Glomerular visceral epithelial cell (primary cell): ENCODE measurements around the gene MIF4GD.
A peak's percentile ranks its signal among the peaks of the same experiment; 100 is the strongest.
"Not testable (repeated sequence)": the region's sequence is repeated elsewhere in the genome, so short reads cannot be mapped to it uniquely, and the experiment has no call there.

Experiments
- DNase-seq: peaks from one replicate; pipeline ENCODE4 v3.0.0-alpha.2; 2016; ENCODE audit errors: extremely low spot score

Gene MIF4GD

DNA sequence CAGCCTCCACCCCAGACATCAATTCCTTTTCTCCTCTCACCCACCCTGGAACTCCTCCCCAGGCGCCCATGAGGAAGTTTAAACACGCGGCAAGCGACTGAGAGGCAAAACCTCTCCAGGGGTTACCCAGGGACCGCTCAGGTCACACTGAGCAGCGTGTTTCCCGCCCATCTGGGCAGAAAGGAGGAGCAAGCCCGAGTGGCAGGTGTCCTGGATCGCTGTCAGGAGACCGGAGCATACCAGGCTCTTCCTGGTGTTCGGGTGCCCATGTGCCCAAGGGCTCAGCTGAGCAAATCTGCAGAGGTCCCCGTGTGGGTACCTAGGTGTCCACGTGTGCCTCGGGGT, 17.7 kb upstream of the MIF4GD start:
- DNase-seq, result peak; percentile 55

- no peak for DNase-seq
These were observed 17.3 kb upstream of the MIF4GD start for GRCh38 chr17:75288359-75288758.

DNA sequence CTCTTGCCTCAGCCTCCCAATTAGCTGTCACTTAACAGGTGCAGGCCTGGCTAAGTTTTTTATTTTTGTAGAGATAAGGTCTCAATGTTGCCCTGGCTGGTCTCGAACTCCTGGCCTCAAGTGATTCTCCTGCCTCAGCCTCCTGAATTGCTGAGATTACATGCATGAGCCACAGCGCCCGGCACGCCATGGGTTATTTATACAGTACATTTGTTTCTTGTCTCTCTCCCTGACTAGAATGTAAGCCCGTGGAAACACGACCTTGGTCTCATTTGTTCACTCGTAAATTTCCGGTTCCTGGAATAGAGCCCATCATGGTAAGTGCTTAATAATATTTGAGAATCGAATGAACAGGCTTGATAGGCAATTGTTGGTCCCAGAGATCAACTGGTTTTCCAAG, 16.2 kb upstream of the MIF4GD start:
- DNase-seq, result no peak

DNA sequence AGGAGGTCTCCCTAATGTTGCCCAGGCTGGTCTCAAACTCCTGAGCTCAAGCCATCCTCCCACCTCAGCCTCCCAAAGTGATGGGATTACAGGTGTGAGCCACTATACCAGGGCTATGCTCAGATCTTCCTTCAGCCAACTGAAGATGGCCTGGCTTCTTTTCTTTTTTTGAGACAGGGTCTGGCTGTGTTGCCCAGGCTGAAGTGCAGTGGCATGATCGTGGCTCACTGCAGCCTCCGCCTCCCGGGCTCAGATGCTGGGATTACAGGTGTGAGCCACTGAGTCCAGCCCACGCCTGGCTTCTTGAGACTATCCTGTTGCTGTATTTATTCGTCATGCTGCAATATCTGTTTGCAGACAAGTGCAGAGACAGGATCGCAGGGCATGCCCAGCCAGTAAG, 14.1 kb upstream of the MIF4GD start:
- DNase-seq, result no peak

DNA sequence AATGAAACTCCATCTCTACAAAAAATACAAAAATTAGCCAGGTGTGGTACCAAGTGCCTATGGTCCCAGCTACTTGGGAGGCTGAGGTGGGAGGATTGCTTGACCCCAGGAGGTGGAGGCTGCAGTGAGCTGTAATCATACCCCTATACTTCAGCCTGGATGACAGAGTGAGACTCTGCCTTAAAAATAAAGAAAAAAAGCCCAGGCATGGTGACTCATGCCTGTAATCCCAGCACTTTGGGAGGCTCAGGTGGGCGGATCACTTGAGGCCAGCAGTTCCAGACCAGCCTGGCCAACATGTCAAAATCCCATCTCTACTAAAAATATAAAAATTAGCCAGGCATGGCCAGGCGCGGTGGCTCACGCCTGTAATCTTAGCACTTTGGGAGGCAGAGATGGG, 9.2 kb upstream of the MIF4GD start:
- not testable (repeated sequence) for DNase-seq

- no peak for DNase-seq
These were observed 6.6 kb upstream of the MIF4GD start for GRCh38 chr17:75277664-75278071.

DNA sequence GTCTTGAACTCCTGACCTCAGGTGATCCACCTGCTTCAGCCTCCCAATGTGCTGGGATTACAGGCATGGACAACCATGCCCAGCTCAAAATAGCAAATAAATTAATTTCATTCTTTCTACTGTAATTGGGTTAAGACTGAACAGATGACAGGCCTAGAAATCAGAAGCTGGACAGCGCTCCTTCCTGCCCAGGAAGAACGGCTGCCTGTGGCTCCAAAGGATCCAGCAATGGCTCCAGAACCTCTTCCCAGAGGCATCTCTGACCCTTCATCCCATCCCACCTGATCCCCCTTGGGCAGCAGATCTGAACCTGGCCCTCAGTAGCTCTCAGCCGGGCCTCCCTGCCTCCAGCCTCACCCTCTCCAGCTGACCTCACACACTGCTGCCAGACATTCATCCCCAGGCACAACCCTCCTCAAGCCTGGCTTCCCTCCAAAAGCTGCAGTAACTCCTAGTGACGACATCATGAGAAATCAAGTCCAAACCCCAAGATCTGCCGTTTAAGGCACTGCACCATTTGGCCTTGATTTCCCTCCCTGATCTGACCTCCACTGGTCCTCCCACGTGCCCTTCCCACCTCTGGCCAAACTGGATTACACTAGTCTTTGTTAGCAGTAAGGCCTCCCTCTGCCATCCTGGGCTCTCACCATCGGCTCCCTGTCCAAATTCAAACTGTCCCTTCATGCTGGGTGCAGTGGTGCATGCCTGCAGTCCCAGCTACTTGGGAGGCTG, 3.1 kb upstream of the MIF4GD start:
- DNase-seq, result no peak

GRCh38 chr17:75272848-75273184, 1.8 kb upstream of the MIF4GD start:
- no peak for DNase-seq

DNA sequence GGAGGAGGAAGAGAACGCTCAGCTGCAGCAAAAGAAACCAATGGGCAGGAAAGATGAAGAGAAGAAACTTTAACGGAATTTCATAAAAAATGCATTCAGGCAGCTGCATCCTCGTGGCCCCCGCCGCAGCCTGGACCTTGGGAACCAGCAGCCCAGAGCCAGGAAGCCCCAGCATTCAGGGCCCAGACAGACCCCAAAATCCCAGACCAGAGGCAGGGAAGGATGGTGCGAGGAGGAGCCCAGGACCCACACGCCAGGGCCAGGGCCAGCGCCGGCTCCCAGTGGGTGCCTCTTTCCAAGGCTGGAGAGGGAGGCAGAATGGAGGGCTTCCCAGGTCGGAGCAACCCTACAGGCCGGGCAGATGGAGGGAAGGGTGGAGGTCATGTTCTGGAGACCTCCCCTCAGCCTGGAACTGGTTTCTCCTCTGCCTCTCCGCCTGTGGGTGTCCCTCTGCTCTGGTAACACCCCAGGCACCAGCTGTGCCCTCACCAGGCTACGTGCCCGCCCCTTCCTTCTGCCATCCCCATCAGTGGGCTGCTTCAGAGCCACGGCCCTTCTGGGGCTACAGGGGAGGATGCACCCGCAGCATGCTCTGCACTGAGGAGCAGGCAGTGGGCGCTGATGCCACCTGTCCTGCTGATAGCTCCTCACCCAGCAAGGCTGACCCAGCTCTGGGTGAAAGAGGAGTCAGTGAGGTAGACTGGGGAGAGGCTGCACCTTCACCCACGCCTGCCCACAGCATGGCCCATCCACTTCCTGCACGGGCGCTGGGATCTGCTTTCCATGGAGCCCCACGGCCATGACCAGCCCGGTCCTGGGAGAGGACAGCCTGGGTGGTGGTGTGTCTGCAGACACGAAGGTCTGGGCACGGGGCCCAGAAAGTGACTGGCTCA, 1.2 kb upstream of the MIF4GD start:
- no peak for DNase-seq

- DNase-seq, result peak; percentile 83
These were observed 363 bp upstream of the MIF4GD start for GRCh38 chr17:75271233-75271954.

- peak; percentile 75 for DNase-seq
These were observed 639 bp downstream of the MIF4GD start for GRCh38 chr17:75270218-75270965.

DNA sequence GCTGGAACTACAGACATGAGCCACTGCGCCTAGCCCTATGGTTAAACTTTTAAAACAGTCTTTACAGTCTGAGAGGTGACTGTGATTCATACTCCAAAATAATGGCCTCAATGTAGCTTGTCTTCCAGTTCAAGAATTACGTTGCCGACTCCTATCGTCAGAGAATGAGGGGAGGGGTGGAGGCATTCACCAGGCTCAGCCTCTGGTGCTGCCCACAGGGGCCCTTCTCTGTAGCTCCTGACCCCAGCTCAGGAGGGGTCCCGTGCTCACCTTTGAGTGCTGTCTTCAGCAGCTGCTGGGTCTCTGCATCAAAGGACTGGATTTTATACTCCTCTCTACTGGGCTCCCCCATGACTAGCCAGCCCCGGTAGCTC, 1.2 kb downstream of the MIF4GD start:
- DNase-seq, result no peak

DNA sequence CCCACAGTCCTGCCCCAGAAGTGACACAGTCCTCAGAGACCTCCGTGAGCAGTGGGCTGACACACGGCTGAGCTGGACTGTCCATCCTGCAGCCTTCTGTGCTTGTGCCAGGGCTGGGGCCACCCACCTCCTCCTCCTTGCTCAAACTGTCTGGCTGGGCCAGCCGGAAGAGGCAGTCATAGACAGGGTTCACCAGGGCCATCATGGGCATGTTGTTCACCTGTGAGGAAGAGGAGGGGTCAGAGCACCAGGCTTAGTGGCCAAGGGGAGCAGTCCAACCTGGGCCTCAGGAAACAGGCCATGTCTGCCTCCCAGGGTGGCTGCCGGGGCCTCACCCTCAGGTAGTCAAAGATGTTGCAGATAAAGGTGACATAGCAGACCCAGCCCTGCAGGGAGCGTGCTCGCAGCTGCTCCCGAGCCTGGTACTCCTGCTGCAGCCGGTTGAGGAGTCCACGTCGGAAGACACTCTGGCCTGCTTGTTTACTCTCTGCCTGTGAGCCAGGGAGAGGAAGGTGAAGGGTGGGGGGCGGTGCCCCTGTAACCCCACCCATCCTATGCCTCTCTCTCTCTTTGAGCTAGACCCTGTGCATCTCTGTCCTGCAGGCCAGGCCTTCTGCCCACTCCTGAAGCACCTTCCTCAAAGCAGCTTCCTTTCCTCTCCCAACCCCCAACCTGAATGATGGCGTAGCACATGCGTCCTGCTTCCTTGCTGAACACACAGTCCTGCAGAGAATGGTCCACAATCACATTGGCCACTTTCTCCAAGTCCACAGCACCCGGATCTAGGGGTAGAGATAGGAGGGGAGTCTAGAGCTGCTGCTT, 3.4 kb downstream of the MIF4GD start:
- DNase-seq, result no peak

- no peak for DNase-seq
These were observed 3.9 kb downstream of the MIF4GD start for GRCh38 chr17:75267153-75267410.

- no peak for DNase-seq
These were observed 4.5 kb downstream of the MIF4GD start for GRCh38 chr17:75266316-75267152.

GRCh38 chr17:75265614-75266315, 5.3 kb downstream of the MIF4GD start:
- DNase-seq, result no peak

DNA sequence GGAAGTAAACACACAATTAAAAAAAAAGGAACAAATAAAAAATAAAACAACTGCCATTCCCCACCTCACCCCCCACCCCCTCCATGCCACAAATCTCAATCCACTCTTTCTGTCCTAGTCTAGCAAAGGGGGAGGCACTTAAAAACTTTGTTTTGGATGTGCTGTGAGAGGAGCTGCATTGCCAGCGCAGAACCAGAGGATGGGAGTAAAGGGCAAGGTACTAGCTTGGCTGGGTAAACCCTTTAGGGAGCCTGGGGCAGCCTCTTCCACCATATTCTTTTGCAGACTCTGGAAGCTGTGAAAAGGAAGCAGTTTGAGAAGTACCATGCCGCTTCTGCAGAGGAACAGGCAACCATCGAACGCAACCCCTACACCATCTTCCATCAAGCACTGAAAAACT, 8.0 kb downstream of the MIF4GD start:
- no peak for DNase-seq

- DNase-seq, result no peak
These were observed 8.9 kb downstream of the MIF4GD start for GRCh38 chr17:75262112-75262606.

DNA sequence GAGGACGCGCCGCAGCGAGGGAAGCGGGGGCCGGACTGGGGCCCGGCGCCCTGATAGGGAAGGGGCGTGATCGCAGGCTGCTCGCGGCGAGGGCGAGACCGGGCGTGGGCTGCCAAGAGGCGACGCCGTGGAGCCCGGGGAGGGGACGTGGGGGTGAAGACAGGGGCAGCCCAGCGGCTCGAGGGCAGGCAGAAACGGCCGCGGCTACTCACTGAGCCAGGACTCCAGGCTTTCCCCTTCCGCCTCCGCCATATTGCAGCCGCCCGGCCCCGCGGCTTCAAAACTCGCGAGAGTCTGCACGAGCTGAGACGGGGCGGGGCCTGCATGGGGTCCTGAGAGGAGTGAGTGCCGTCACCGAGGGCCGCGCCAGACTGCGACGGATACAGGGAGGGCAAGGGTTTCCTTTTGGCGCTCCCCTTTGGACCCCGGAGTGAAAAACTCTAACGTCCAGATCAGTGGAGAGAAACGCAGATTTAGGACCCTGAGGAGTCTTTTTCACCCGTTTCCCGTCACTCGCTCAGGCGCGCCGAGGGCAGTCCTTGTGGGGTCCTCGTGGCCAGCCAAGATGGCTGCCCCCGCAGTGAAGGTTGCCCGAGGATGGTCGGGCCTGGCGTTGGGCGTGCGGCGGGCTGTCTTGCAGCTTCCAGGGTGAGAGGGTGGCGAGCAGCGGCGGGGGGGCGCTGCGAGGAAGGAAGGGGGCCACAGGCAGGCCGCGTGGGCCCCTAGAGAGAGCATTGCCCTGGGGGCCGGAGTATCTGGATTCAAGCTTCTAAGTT, 9.5 kb downstream of the MIF4GD start, which contains the start of the genes GGA3 and MRPS7:
GGA3 (minus strand) TSS at position 271 of the 776 bp plus-strand sequence; CDS start at position 252, 19 bp downstream.
MRPS7 (plus strand) TSS at position 544 of the 776 bp plus-strand sequence; CDS start at position 566, 22 bp downstream.
- peak; percentile 92 for DNase-seq
